Measurements from ENCODE around the gene BLM. TPM values are rescaled to one million over a fixed set of nuclear protein-coding genes. Genes with fewer than 3 reads are reported as not detected.

The BLM gene
- polyA plus RNA-seq, 1 of the 3 experiments (the other 2 are of a cell fraction), result 2.7 TPM

- TF ChIP-seq ZBTB33 (IDR thresholded peaks at IDR 0.05; ENCODE audit: borderline replicate concordance, low read depth) (peak; percentile 72; the same call in 1 of the 2 replicates), RXRA (IDR thresholded peaks at IDR 0.05; ENCODE audit: borderline replicate concordance, low read depth) (peak; percentile 91), EZH2phosphoT487 (IDR thresholded peaks at IDR 0.05; ENCODE audit: borderline replicate concordance, low read depth) (no peak), RFX5 (IDR thresholded peaks at IDR 0.05; ENCODE audit: low read length) (no peak), IRF3 (IDR thresholded peaks at IDR 0.05; ENCODE audit: low read depth, low read length) (no peak)
Measured at GRCh38 chr15:90680371-90680935, 36.7 kb upstream of the BLM start (continued).

GRCh38 chr15:90681056-90681455 is 36.1 kb upstream of the BLM start:
- WGBS (ENCODE audit: low lambda C conversion rate), result 91% methylated on average over 1 of the region's 1 CpG
- CTCF ChIA-PET, result interaction anchor here (0.8 kb wide), 1 partner anchor 33 kb away, joined by 3 read pairs; no protein-coding TSS in a partner anchor
- peaks cover 4 to 14% of the 10 kb centered on the region in 2 experiments; a peak in 3 of 4 replicates for H3K4me1 ChIP-seq (ENCODE audit: control insufficient read depth in 1 of 2, insufficient read depth in 2 of 2, low read depth in 1 of 2, low read length in 1 of 2)

More at GRCh38 chr15:90681056-90681455, 36.1 kb upstream of the BLM start:
- 0 out of 2 replicates have a peak overlapping the region, but pooled peaks have one; percentile 6 for H3K4me2 ChIP-seq
- H3F3A ChIP-seq (replicated peaks; ENCODE audit: insufficient read depth), result peaks cover 25% of the 10 kb centered on the region
- peak overlapping the region; percentile 46; the same call in 1 of the 2 replicates for H2AFZ ChIP-seq (ENCODE audit: low read depth)
- no peak overlapping the region for H3K4me3 ChIP-seq (ENCODE audit: low read depth in 2 of 2, low read length in 1 of 2)
- peak overlapping the region; percentile 30; the same call in 1 of the 2 replicates for H3K9ac ChIP-seq
- no peaks in the 10 kb centered on the region for H3K9me3 ChIP-seq
- no peaks in the 10 kb centered on the region for H3K79me2 ChIP-seq (ENCODE audit: insufficient read depth)
- no peaks in the 10 kb centered on the region for H3K36me3 ChIP-seq (replicated peaks in 1 of 2; ENCODE audit: control insufficient read depth in 1 of 2, insufficient read depth in 2 of 2, low read length in 1 of 2)
- peak overlapping the region; percentile 31 to 86; a peak in 3 of 4 replicates for H3K27ac ChIP-seq (ENCODE audit: low read depth in 2 of 2, low read length in 1 of 2)
- H3K9me2 ChIP-seq, result no peaks in the 10 kb centered on the region
- H4K20me1 ChIP-seq (ENCODE audit: insufficient read depth), result no peaks in the 10 kb centered on the region; the same call in 1 of the 2 replicates
- DNase-seq, result no peak
- no peaks in the 10 kb centered on the region for H3K27me3 ChIP-seq (ENCODE audit: insufficient read depth)
- TF ChIP-seq YY1 (IDR thresholded peaks at IDR 0.05; ENCODE audit: low read depth) (no peak), FOSL2 (IDR thresholded peaks at IDR 0.05; ENCODE audit: borderline replicate concordance, low read depth) (no peak), EZH2phosphoT487 (IDR thresholded peaks at IDR 0.05; ENCODE audit: borderline replicate concordance, low read depth) (no peak), SIN3A (IDR thresholded peaks at IDR 0.05; ENCODE audit: borderline replicate concordance, low read depth, low read length) (no peak), IRF3 (IDR thresholded peaks at IDR 0.05; ENCODE audit: low read depth, low read length) (no peak), MAX (IDR thresholded peaks at IDR 0.05; ENCODE audit: low read depth) (no peak), RFX5 (IDR thresholded peaks at IDR 0.05; ENCODE audit: low read length) (no peak), JUND (IDR thresholded peaks at IDR 0.05) (no peak), SMC3 (IDR thresholded peaks at IDR 0.05; ENCODE audit: low read depth, low read length) (no peak)
- POLR2A ChIA-PET, result no interaction called here

Measured in SK-N-SH (cell line).